HCT116 (cell line): ENCODE results near the gene TAF4B. TPM values are rescaled to one million over a fixed set of nuclear protein-coding genes. Genes with fewer than 3 reads are reported as not detected.

Experiments used
- ATAC-seq: fragments of 200-7000 bp; cut with Tn5 transposase; 2 replicates; pipeline ENCODE4 v1.9.1; 2020; ENCODE audit warnings: mild to moderate bottlenecking, moderate library complexity
- BruUV-seq: library from RNA; stranded (reverse); fragments of 400-500 nt; replicated peaks from 2 replicates; lab custom pipeline; 2021; lab: Mats Ljungman, UMichigan
- CTCF ChIA-PET: fragments of 300-600 bp; sonication (Branson Sonifier 250); formaldehyde crosslinking; loops from one replicate; lab custom pipeline; 2021; ENCODE audit warnings: antibody characterized with exemption; lab: Charles Lee
- POLR2A ChIA-PET: fragments of 300-600, 350-600 bp; sonication (Branson Sonifier 250); formaldehyde crosslinking; loops from one replicate; lab custom pipeline; 2021; ENCODE audit warnings: antibody characterized with exemption; lab: Charles Lee
- RAD21 ChIA-PET, 2 experiments: fragments of 300-600 bp; sonication (Branson Sonifier 250); formaldehyde crosslinking; loops; one replicate each; lab custom pipeline; 2023; ENCODE audit warnings: low total read pairs in 2 of 2; ENCODE audit not compliant: uncharacterized antibody in 2 of 2, unreplicated experiment in 2 of 2, low non-redundant PET in 1 of 2; lab: Charles Lee
- DNase-seq: peaks from one replicate; pipeline ENCODE4 v3.0.0-alpha.2; 2010; ENCODE audit warnings: low read depth, low spot score
- H2AFZ ChIP-seq: fragments of 200-600 bp; shearing (Covaris generic), sonication (generic); 2 replicates; pipeline ENCODE4 v1.6.1; 2017; ENCODE audit warnings: low read depth, mixed run types, mixed read lengths, antibody characterized with exemption, low read length; ENCODE audit not compliant: poor library complexity, severe bottlenecking
- H3K27ac ChIP-seq: 2 replicates; pipeline ENCODE4 v1.5.1; 2012; ENCODE audit warnings: low read depth, low read length
- H3K27me3 ChIP-seq: fragments of 200-600 bp; sonication (generic); 2 replicates; pipeline ENCODE4 v1.6.1; 2016; ENCODE audit warnings: mixed run types, low read length, mixed read lengths; ENCODE audit not compliant: insufficient read depth
- H3K36me3 ChIP-seq, 2 experiments: fragments of 200-500 bp in 1 of 2; fragments of 200-600 bp in 1 of 2; sonication (Bioruptor generic) in 1 of 2; sonication (generic) in 1 of 2; 2 replicates each; pipeline versions ENCODE4 v1.5.1 to v1.6.1; 2014 to 2016; ENCODE audit warnings: low read length in 2 of 2, inconsistent platforms in 1 of 2, mixed read lengths in 1 of 2, mixed run types in 1 of 2; ENCODE audit not compliant: insufficient read depth in 2 of 2, control insufficient read depth in 1 of 2
- H3K4me1 ChIP-seq, 2 experiments: fragments of 200-600 bp in 1 of 2; sonication (generic) in 1 of 2; 2 replicates each; pipeline versions ENCODE4 v1.5.1 to v1.6.1; 2012 to 2017; ENCODE audit warnings: low read length in 2 of 2, inconsistent platforms in 1 of 2, mild to moderate bottlenecking in 1 of 2, mixed read lengths in 1 of 2, mixed run types in 1 of 2, moderate library complexity in 1 of 2; ENCODE audit not compliant: insufficient read depth in 2 of 2, control insufficient read depth in 1 of 2
- H3K4me2 ChIP-seq: fragments of 200-600 bp; sonication (generic); 2 replicates; pipeline ENCODE4 v1.6.1; 2017; ENCODE audit warnings: mixed run types, low read length, mixed read lengths
- H3K4me3 ChIP-seq, 2 experiments: fragments of 200-600 bp in 1 of 2; sonication (generic) in 1 of 2; replicated peaks in 1 of 2; 2 replicates each; pipeline ENCODE4 v1.5.1; 2011 to 2016; ENCODE audit warnings: low read length in 2 of 2, control low read depth in 1 of 2, low read depth in 1 of 2, mild to moderate bottlenecking in 1 of 2, mixed read lengths in 1 of 2, mixed run types in 1 of 2
- H3K79me2 ChIP-seq: fragments of 200-600 bp; sonication (generic); 2 replicates; pipeline ENCODE4 v1.6.1; 2017; ENCODE audit warnings: mild to moderate bottlenecking, mixed run types, low read length, moderate library complexity, mixed read lengths; ENCODE audit not compliant: insufficient read depth
- H3K9ac ChIP-seq: fragments of 200-600 bp; sonication (generic); 2 replicates; pipeline ENCODE4 v1.6.1; 2016; ENCODE audit warnings: low read length, mixed read lengths
- H3K9me2 ChIP-seq: fragments of 200-600 bp; sonication (generic), shearing (Covaris generic); 2 replicates; pipeline ENCODE4 v1.6.1; 2017; ENCODE audit warnings: mixed run types, mild to moderate bottlenecking, moderate library complexity; ENCODE audit not compliant: insufficient read depth
- H3K9me3 ChIP-seq, 2 experiments: fragments of 200-500 bp in 1 of 2; fragments of 200-600 bp in 1 of 2; sonication (Bioruptor generic) in 1 of 2; sonication (generic) in 1 of 2; 2 replicates each; pipeline ENCODE4 v1.6.1; 2014 to 2017; ENCODE audit warnings: low read length in 2 of 2, mixed read lengths in 2 of 2, inconsistent platforms in 1 of 2, low read depth in 1 of 2, mild to moderate bottlenecking in 1 of 2, mixed run types in 1 of 2, moderate library complexity in 1 of 2; ENCODE audit not compliant: control insufficient read depth in 1 of 2, insufficient read depth in 1 of 2
- H4K20me1 ChIP-seq: fragments of 200-600 bp; sonication (generic), shearing (Covaris generic); 2 replicates; pipeline ENCODE4 v1.6.1; 2017; ENCODE audit warnings: mixed run types, mild to moderate bottlenecking, moderate library complexity; ENCODE audit not compliant: insufficient read depth
- CBX3 ChIP-seq: IDR thresholded peaks from 2 replicates; pipeline ENCODE4 v1.6.1; 2012; ENCODE audit warnings: low read depth
- CEBPB ChIP-seq: IDR thresholded peaks from 2 replicates; pipeline ENCODE4 v1.6.1; 2012; ENCODE audit warnings: low read depth
- ELF1 ChIP-seq: IDR thresholded peaks from 2 replicates; pipeline ENCODE4 v1.6.1; 2012; ENCODE audit warnings: low read depth, borderline replicate concordance
- EZH2 ChIP-seq: fragments of 200-600 bp; sonication (generic); IDR thresholded peaks from 2 replicates; pipeline ENCODE4 v1.6.1; 2017; ENCODE audit warnings: antibody characterized with exemption, mixed run types
- FOSL1 ChIP-seq: IDR thresholded peaks from 2 replicates; pipeline ENCODE4 v1.6.1; 2012; ENCODE audit warnings: low read depth
- MAX ChIP-seq: IDR thresholded peaks from 2 replicates; pipeline ENCODE4 v1.6.1; 2012
- POLR2A ChIP-seq: IDR thresholded peaks from 2 replicates; pipeline ENCODE4 v1.7.0; 2011; ENCODE audit warnings: borderline replicate concordance; ENCODE audit not compliant: insufficient read depth, insufficient read length; ENCODE audit errors: extremely low read depth
- POLR2AphosphoS5 ChIP-seq: IDR thresholded peaks from 2 replicates; pipeline ENCODE4 v1.6.1; 2011; ENCODE audit warnings: mild to moderate bottlenecking, low read depth, low read length, moderate library complexity
- RAD21 ChIP-seq: IDR thresholded peaks from 2 replicates; pipeline ENCODE4 v1.6.1; 2012; ENCODE audit warnings: low read depth, mild to moderate bottlenecking
- SIN3A ChIP-seq: IDR thresholded peaks from 2 replicates; pipeline ENCODE4 v1.6.1; 2012; ENCODE audit warnings: low read depth
- SRF ChIP-seq: IDR thresholded peaks from 2 replicates; pipeline ENCODE4 v1.6.1; 2012; ENCODE audit warnings: low read depth
- ZBTB33 ChIP-seq: IDR thresholded peaks from 2 replicates; pipeline ENCODE4 v1.6.1; 2011; ENCODE audit warnings: mild to moderate bottlenecking, low read length, moderate library complexity; ENCODE audit not compliant: insufficient replicate concordance; ENCODE audit errors: extremely low read depth
- intact Hi-C: fragments of 100-400 bp; cut with micrococcal nuclease; formaldehyde crosslinking; loops from 2 replicates; pipeline ENCODE4 v1.10.0; 2022
- total RNA-seq: library from RNA; stranded (reverse); gene quantifications from one replicate; pipeline ENCODE4 v1.2.1, GENCODE V29; 2021; ENCODE audit not compliant: unreplicated experiment
- TF ChIP-seq, protein P1 (sequence below): IDR thresholded peaks from 2 replicates; pipeline ENCODE4 v1.6.1; 2012; ENCODE audit warnings: low read depth
- TF ChIP-seq, protein P2 (sequence below): IDR thresholded peaks from 2 replicates; pipeline ENCODE4 v1.6.1; 2012
- TF ChIP-seq, protein P3 (sequence below), 3 experiments: fragments of 200-600 bp in 1 of 3; sonication (generic) in 1 of 3; IDR thresholded peaks in 2 of 3; conservative IDR thresholded peaks in 1 of 3; 2 replicates each; pipeline ENCODE4 v1.5.1; 2012 to 2017; ENCODE audit warnings: low read depth in 2 of 3, low read length in 2 of 3, antibody characterized with exemption in 1 of 3, borderline replicate concordance in 1 of 3, control low read depth in 1 of 3, mild to moderate bottlenecking in 1 of 3, mixed read lengths in 1 of 3, mixed run types in 1 of 3, moderate library complexity in 1 of 3; ENCODE audit not compliant: insufficient read depth in 1 of 3

The TAF4B gene
- total RNA-seq, 1 experiment from 2014 or later = 17.8 TPM

DNA sequence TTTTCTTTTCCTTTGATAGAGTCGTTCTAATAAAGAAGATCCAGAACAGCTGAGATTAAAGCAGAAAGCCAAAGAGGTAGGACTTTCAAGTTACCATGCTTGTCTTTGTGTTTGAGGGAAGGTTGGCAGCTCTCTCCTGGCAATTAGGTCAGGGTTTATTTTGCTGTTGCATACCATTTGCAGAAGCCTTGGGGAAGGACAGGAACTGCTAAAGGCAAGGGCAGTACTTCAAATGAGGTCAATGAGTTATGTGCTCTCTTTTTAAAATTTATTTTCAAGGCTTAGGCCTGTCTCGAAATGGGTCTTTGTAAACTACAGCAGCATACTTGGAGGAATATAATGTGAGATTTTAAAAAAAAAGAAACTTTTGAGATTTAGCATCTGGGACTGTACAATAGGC, 108.9 kb downstream of the TAF4B start:
- no peaks in the 10 kb centered on the region for H3K9me2 ChIP-seq
- no peaks in the 10 kb centered on the region for H3K4me1 ChIP-seq
- DNase-seq (no peak), ATAC-seq (no peak)
- H3K4me3 ChIP-seq = no peak overlapping the region
- no peak overlapping the region for H3K9ac ChIP-seq
- no peak overlapping the region for H3K4me2 ChIP-seq
- ChIA-PET POLR2A (no interaction called here), CTCF (no interaction called here), RAD21 (interaction anchor here in 1 of 2 experiments (0.6 kb wide), 1 partner anchor 339 kb away, joined by 5 read pairs; no protein-coding TSS in a partner anchor)
- no peaks in the 10 kb centered on the region for H3K27me3 ChIP-seq
- H3K36me3 ChIP-seq = peaks cover 0 to 4% of the 10 kb centered on the region in 2 experiments; a peak in 1 of 4 replicates
- no peak overlapping the region for H3K27ac ChIP-seq
- BruUV-seq = no TSS peak
- H4K20me1 ChIP-seq = no peaks in the 10 kb centered on the region
- intact Hi-C loops = no loop called here
- H2AFZ ChIP-seq = no peak overlapping the region
- H3K79me2 ChIP-seq = no peaks in the 10 kb centered on the region
- no peak for TF ChIP-seq FOSL1
- no peak for TF ChIP-seq MAX
- no peak for TF ChIP-seq SIN3A
- no peak for TF ChIP-seq RAD21
- no peak for TF ChIP-seq POLR2A
- no peak for TF ChIP-seq CEBPB
- no peak for TF ChIP-seq POLR2AphosphoS5
- TF ChIP-seq, protein P1, sequence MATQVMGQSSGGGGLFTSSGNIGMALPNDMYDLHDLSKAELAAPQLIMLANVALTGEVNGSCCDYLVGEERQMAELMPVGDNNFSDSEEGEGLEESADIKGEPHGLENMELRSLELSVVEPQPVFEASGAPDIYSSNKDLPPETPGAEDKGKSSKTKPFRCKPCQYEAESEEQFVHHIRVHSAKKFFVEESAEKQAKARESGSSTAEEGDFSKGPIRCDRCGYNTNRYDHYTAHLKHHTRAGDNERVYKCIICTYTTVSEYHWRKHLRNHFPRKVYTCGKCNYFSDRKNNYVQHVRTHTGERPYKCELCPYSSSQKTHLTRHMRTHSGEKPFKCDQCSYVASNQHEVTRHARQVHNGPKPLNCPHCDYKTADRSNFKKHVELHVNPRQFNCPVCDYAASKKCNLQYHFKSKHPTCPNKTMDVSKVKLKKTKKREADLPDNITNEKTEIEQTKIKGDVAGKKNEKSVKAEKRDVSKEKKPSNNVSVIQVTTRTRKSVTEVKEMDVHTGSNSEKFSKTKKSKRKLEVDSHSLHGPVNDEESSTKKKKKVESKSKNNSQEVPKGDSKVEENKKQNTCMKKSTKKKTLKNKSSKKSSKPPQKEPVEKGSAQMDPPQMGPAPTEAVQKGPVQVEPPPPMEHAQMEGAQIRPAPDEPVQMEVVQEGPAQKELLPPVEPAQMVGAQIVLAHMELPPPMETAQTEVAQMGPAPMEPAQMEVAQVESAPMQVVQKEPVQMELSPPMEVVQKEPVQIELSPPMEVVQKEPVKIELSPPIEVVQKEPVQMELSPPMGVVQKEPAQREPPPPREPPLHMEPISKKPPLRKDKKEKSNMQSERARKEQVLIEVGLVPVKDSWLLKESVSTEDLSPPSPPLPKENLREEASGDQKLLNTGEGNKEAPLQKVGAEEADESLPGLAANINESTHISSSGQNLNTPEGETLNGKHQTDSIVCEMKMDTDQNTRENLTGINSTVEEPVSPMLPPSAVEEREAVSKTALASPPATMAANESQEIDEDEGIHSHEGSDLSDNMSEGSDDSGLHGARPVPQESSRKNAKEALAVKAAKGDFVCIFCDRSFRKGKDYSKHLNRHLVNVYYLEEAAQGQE = no peak
- no peak for TF ChIP-seq ZBTB33
- TF ChIP-seq SRF = no peak
- TF ChIP-seq ELF1 = no peak
- TF ChIP-seq, protein P2, sequence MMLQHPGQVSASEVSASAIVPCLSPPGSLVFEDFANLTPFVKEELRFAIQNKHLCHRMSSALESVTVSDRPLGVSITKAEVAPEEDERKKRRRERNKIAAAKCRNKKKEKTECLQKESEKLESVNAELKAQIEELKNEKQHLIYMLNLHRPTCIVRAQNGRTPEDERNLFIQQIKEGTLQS = no peak
- TF ChIP-seq CBX3 = no peak
- TF ChIP-seq, protein P3, sequence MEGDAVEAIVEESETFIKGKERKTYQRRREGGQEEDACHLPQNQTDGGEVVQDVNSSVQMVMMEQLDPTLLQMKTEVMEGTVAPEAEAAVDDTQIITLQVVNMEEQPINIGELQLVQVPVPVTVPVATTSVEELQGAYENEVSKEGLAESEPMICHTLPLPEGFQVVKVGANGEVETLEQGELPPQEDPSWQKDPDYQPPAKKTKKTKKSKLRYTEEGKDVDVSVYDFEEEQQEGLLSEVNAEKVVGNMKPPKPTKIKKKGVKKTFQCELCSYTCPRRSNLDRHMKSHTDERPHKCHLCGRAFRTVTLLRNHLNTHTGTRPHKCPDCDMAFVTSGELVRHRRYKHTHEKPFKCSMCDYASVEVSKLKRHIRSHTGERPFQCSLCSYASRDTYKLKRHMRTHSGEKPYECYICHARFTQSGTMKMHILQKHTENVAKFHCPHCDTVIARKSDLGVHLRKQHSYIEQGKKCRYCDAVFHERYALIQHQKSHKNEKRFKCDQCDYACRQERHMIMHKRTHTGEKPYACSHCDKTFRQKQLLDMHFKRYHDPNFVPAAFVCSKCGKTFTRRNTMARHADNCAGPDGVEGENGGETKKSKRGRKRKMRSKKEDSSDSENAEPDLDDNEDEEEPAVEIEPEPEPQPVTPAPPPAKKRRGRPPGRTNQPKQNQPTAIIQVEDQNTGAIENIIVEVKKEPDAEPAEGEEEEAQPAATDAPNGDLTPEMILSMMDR (IDR thresholded peaks at IDR 0.05 in 2 of 3, conservative IDR thresholded peaks at IDR 0.05 in 1 of 3; ENCODE audit: borderline replicate concordance in 1 of 3, insufficient read depth in 1 of 3, low read depth in 2 of 3, low read length in 2 of 3) = no peak
- no peak for TF ChIP-seq EZH2
- H3K9me3 ChIP-seq = no peaks in the 10 kb centered on the region
